H9 (cell line): ENCODE measurements around the gene GCSH. TPM values are rescaled to one million over a fixed set of nuclear protein-coding genes. Genes with fewer than 3 reads are reported as not detected.

ENCODE experiments used
- DNase-seq: peaks from one replicate; pipeline ENCODE4 v3.0.0-alpha.2; 2017
- H2AFZ ChIP-seq: one replicate; pipeline ENCODE4 v1.6.1; 2013; ENCODE audit warnings: mild to moderate bottlenecking, low read length, control low read depth, moderate library complexity
- H2AK5ac ChIP-seq: 2 replicates; pipeline ENCODE4 v1.6.1; 2013; ENCODE audit warnings: low read length, control low read depth, mixed read lengths; ENCODE audit not compliant: insufficient read length
- H2BK120ac ChIP-seq: one replicate; pipeline ENCODE4 v1.6.1; 2013; ENCODE audit warnings: low read depth, mild to moderate bottlenecking, low read length, control low read depth, inconsistent platforms; ENCODE audit not compliant: poor library complexity, severe bottlenecking
- H2BK12ac ChIP-seq: 2 replicates; pipeline ENCODE4 v1.6.1; 2013; ENCODE audit warnings: low read length, control low read depth, mixed read lengths, low read depth; ENCODE audit not compliant: insufficient read length
- H2BK15ac ChIP-seq: 2 replicates; pipeline ENCODE4 v1.6.1; 2013; ENCODE audit warnings: low read depth, low read length, control low read depth
- H2BK20ac ChIP-seq: one replicate; pipeline ENCODE4 v1.6.1; 2013; ENCODE audit warnings: low read depth, mild to moderate bottlenecking, low read length, control low read depth, inconsistent platforms; ENCODE audit not compliant: poor library complexity, severe bottlenecking
- H2BK5ac ChIP-seq: 2 replicates; pipeline ENCODE4 v1.6.1; 2013; ENCODE audit warnings: low read length, control low read depth, mixed read lengths; ENCODE audit not compliant: insufficient read length
- H3K14ac ChIP-seq: 2 replicates; pipeline ENCODE4 v1.6.1; 2013; ENCODE audit warnings: low read length, control low read depth; ENCODE audit not compliant: insufficient read depth
- H3K18ac ChIP-seq: 2 replicates; pipeline ENCODE4 v1.6.1; 2013; ENCODE audit warnings: low read depth, mild to moderate bottlenecking, mixed read lengths, low read length, control low read depth; ENCODE audit not compliant: insufficient read length
- H3K23ac ChIP-seq: 2 replicates; pipeline ENCODE4 v1.6.1; 2013; ENCODE audit warnings: low read length, control low read depth, mixed read lengths, low read depth; ENCODE audit not compliant: insufficient read length
- H3K23me2 ChIP-seq: 2 replicates; pipeline ENCODE4 v1.6.1; 2013; ENCODE audit warnings: low read depth, mild to moderate bottlenecking, mixed read lengths, low read length, control low read depth; ENCODE audit not compliant: insufficient read length, poor library complexity, severe bottlenecking
- H3K27ac ChIP-seq: 2 replicates; pipeline ENCODE4 v1.5.1; 2013; ENCODE audit warnings: low read length, control low read depth, mixed read lengths, low read depth; ENCODE audit not compliant: insufficient read length
- H3K27me3 ChIP-seq: 2 replicates; pipeline ENCODE4 v1.6.1; 2013; ENCODE audit warnings: low read length, control low read depth, inconsistent platforms; ENCODE audit not compliant: insufficient read depth
- H3K4ac ChIP-seq: 2 replicates; pipeline ENCODE4 v1.6.1; 2013; ENCODE audit warnings: low read depth, mild to moderate bottlenecking, control low read depth, inconsistent platforms, low read length, moderate library complexity
- H3K4me1 ChIP-seq: 2 replicates; pipeline ENCODE4 v1.6.1; 2013; ENCODE audit warnings: low read length, control low read depth, inconsistent platforms; ENCODE audit not compliant: insufficient read depth
- H3K4me2 ChIP-seq: 2 replicates; pipeline ENCODE4 v1.6.1; 2013; ENCODE audit warnings: low read length, control low read depth, mixed read lengths; ENCODE audit not compliant: insufficient read length, insufficient read depth
- H3K56ac ChIP-seq: 2 replicates; pipeline ENCODE4 v1.6.1; 2013; ENCODE audit warnings: low read depth, mild to moderate bottlenecking, mixed read lengths, low read length, control low read depth; ENCODE audit not compliant: insufficient read length
- H3K79me1 ChIP-seq: 2 replicates; pipeline ENCODE4 v1.6.1; 2013; ENCODE audit warnings: low read depth, mild to moderate bottlenecking, moderate library complexity, low read length, control low read depth, inconsistent platforms; ENCODE audit not compliant: insufficient read depth, poor library complexity, severe bottlenecking
- H3K79me2 ChIP-seq: 2 replicates; pipeline ENCODE4 v1.6.1; 2013; ENCODE audit warnings: low read length, control low read depth, inconsistent platforms; ENCODE audit not compliant: insufficient read depth
- H3K9ac ChIP-seq: 2 replicates; pipeline ENCODE4 v1.6.1; 2013; ENCODE audit warnings: low read length, control low read depth, mixed read lengths; ENCODE audit not compliant: insufficient read length; ENCODE audit errors: extremely low read depth
- H3K9me3 ChIP-seq: one replicate; pipeline ENCODE4 v1.6.1; 2013; ENCODE audit warnings: low read depth, low read length, inconsistent platforms; ENCODE audit not compliant: control insufficient read depth
- H3T11ph ChIP-seq: one replicate; pipeline ENCODE4 v1.6.1; 2013; ENCODE audit warnings: mild to moderate bottlenecking, low read length, control low read depth, inconsistent platforms
- H4K20me1 ChIP-seq: one replicate; pipeline ENCODE4 v1.6.1; 2013; ENCODE audit not compliant: control insufficient read depth, insufficient read length, insufficient read depth
- H4K5ac ChIP-seq: 2 replicates; pipeline ENCODE4 v1.6.1; 2013; ENCODE audit warnings: low read depth, mild to moderate bottlenecking, mixed read lengths, low read length, control low read depth; ENCODE audit not compliant: insufficient read length
- H4K8ac ChIP-seq: replicated peaks from 2 replicates; pipeline ENCODE4 v1.6.1; 2013; ENCODE audit warnings: low read length, control low read depth, mixed read lengths, low read depth; ENCODE audit not compliant: insufficient read length
- H4K91ac ChIP-seq: 2 replicates; pipeline ENCODE4 v1.6.1; 2013; ENCODE audit warnings: low read depth, mild to moderate bottlenecking, moderate library complexity, mixed read lengths, low read length, control low read depth; ENCODE audit not compliant: insufficient read length
- H3K27ac Mint-ChIP-seq, 3 experiments: 2 replicates in 2 of 3; 3 replicates in 1 of 3; pipeline ENCODE4 v1.8.0; 2020 to 2021; ENCODE audit warnings: mixed read lengths in 3 of 3, mild to moderate bottlenecking in 1 of 3, moderate library complexity in 1 of 3
- H3K27me3 Mint-ChIP-seq: 2 replicates; pipeline ENCODE4 v1.8.0; 2021; ENCODE audit warnings: low read depth, mild to moderate bottlenecking, moderate library complexity, mixed read lengths
- H3K36me3 Mint-ChIP-seq, 3 experiments: 2 replicates in 2 of 3; 3 replicates in 1 of 3; pipeline ENCODE4 v1.8.0; 2020 to 2021; ENCODE audit warnings: low read depth in 3 of 3, mixed read lengths in 3 of 3; ENCODE audit not compliant: insufficient read depth in 1 of 3
- H3K4me1 Mint-ChIP-seq, 2 experiments: 2 replicates each; pipeline ENCODE4 v1.8.0; 2020; ENCODE audit warnings: mixed read lengths in 2 of 2
- H3K4me3 Mint-ChIP-seq, 2 experiments: 2 replicates in 1 of 2; 3 replicates in 1 of 2; pipeline ENCODE4 v1.8.0; 2020 to 2021; ENCODE audit warnings: mild to moderate bottlenecking in 2 of 2, mixed read lengths in 2 of 2, moderate library complexity in 1 of 2
- H3K9me3 Mint-ChIP-seq, 2 experiments: 2 replicates in 1 of 2; 3 replicates in 1 of 2; pipeline ENCODE4 v1.8.0; 2020; ENCODE audit warnings: mild to moderate bottlenecking in 2 of 2, mixed read lengths in 2 of 2, moderate library complexity in 1 of 2
- CTCF ChIP-seq: fragments of 200-600 bp; sonication (generic); conservative IDR thresholded peaks from 3 replicates; pipeline ENCODE4 v1.8.0; 2021; ENCODE audit warnings: antibody characterized with exemption, mild to moderate bottlenecking
- WGBS: extraction: QIAGEN DNeasy Blood & Tissue Kit; methylation state at CpG from one replicate; pipeline ENCODE4 v1.1.7; 2013; ENCODE audit warnings: missing lambda C conversion rate, low lambda C conversion rate, mixed read lengths; ENCODE audit not compliant: insufficient read length; ENCODE audit errors: extremely low coverage; 5-methylcytosine and 5-hydroxymethylcytosine counted together
- total RNA-seq: library from RNA; stranded (reverse); gene quantifications from 2 replicates; pipeline ENCODE4 v1.2.1, GENCODE V29; 2021

The GCSH gene
- total RNA-seq, 1 experiment from 2014 or later: 87.4 TPM

GRCh38 chr16:81143921-81144471, 47.8 kb upstream of the GCSH start:
- Histone ChIP-seq H3K14ac (no peak overlapping the region), H2BK15ac (no peak overlapping the region), H4K20me1 (no peaks in the 10 kb centered on the region), H3K4me1 (no peaks in the 10 kb centered on the region), H3K4me2 (no peak overlapping the region), H3K56ac (no peak overlapping the region), H4K5ac (no peak overlapping the region), H2BK5ac (no peak overlapping the region), H3K79me1 (no peaks in the 10 kb centered on the region), H2AFZ (no peak overlapping the region), H3K27ac (no peak overlapping the region), H3T11ph (no peak overlapping the region), H3K9ac (no peak overlapping the region), H3K79me2 (no peaks in the 10 kb centered on the region), H3K18ac (no peak overlapping the region), H4K91ac (no peak overlapping the region), H2AK5ac (no peak overlapping the region), H2BK120ac (no peak overlapping the region), H3K9me3 (no peaks in the 10 kb centered on the region), H3K23ac (no peak overlapping the region), H2BK12ac (no peak overlapping the region), H4K8ac (no peak overlapping the region), H3K27me3 (no peaks in the 10 kb centered on the region), H3K23me2 (no peaks in the 10 kb centered on the region), H2BK20ac (no peak overlapping the region), H3K4ac (no peak overlapping the region)
- DNase-seq: no peak
- H3K27me3 Mint-ChIP-seq: no peaks in the 10 kb centered on the region; the same call in 1 of the 2 replicates
- H3K27ac Mint-ChIP-seq: peak overlapping the region in 1 of 3 experiments; percentile 54; a peak in 1 of 7 replicates
- no peak for TF ChIP-seq CTCF
- H3K4me3 Mint-ChIP-seq: no peak overlapping the region
- peaks cover 5 to 6% of the 10 kb centered on the region in 2 experiments for H3K4me1 Mint-ChIP-seq
- no peaks in the 10 kb centered on the region for H3K9me3 Mint-ChIP-seq
- no CpG with 5 or more reads among the region's 4 CpGs for WGBS
- H3K36me3 Mint-ChIP-seq: no peaks in the 10 kb centered on the region
